ENCODE data around the gene MINPP1. TPM values are rescaled to one million over a fixed set of nuclear protein-coding genes. Genes with fewer than 3 reads are reported as not detected.

Gene MINPP1
- total RNA-seq, 1 experiment from 2014 or later = 14.3 TPM

- H3K9me3 ChIP-seq (ENCODE audit: low read length) = no peaks in the 10 kb centered on the region
- no peak overlapping the region for H3K4me3 ChIP-seq (ENCODE audit: low read length)
- TF ChIP-seq EZH2phosphoT487 (IDR thresholded peaks at IDR 0.05; ENCODE audit: borderline replicate concordance, low read length) (no peak), CTCF (conservative IDR thresholded peaks at IDR 0.05; ENCODE audit: low read depth, low read length) (no peak), EZH2 (IDR thresholded peaks at IDR 0.05; ENCODE audit: low read length, unreplicated experiment) (no peak)
- BruUV-seq (replicated peaks) = no TSS peak
- ChIA-PET POLR2A (ENCODE audit: unreplicated experiment) (no interaction called here), CTCF (no interaction called here)
- no peak for DNase-seq
- H3K4me1 ChIP-seq (ENCODE audit: insufficient read depth, low read length) = peaks cover 17% of the 10 kb centered on the region
- no peak for ATAC-seq
- no peaks in the 10 kb centered on the region for H3K27me3 ChIP-seq (ENCODE audit: low read length)
- no peak overlapping the region for H2AFZ ChIP-seq (ENCODE audit: low read length)
- H4K20me1 ChIP-seq (ENCODE audit: low read length) = no peaks in the 10 kb centered on the region
- no peaks in the 10 kb centered on the region for H3K9me2 ChIP-seq (replicated peaks; ENCODE audit: low read length)
- H3K9ac ChIP-seq (ENCODE audit: low read length) = no peak overlapping the region
- intact Hi-C loops (cut with micrococcal nuclease) = no loop called here
- no peak overlapping the region for H3K4me2 ChIP-seq (ENCODE audit: low read length)
- H3F3A ChIP-seq (ENCODE audit: low read length, unreplicated experiment) = no peaks in the 10 kb centered on the region
- H3K36me3 ChIP-seq (ENCODE audit: low read depth, low read length) = no peaks in the 10 kb centered on the region
- H3K27ac ChIP-seq (ENCODE audit: low read length) = no peak overlapping the region
- H3K79me2 ChIP-seq (ENCODE audit: low read length) = no peaks in the 10 kb centered on the region
Observed at GRCh38 chr10:87596351-87596750, 91.7 kb downstream of the MINPP1 start.

GRCh38 chr10:87598700-87599099 is 94.0 kb downstream of the MINPP1 start:
- Histone ChIP-seq H3F3A (ENCODE audit: low read length, unreplicated experiment) (no peaks in the 10 kb centered on the region), H3K4me2 (ENCODE audit: low read length) (no peak overlapping the region), H3K9me2 (replicated peaks; ENCODE audit: low read length) (no peaks in the 10 kb centered on the region), H3K4me1 (ENCODE audit: insufficient read depth, low read length) (peaks cover 11% of the 10 kb centered on the region), H3K9me3 (ENCODE audit: low read length) (no peaks in the 10 kb centered on the region), H4K20me1 (ENCODE audit: low read length) (no peaks in the 10 kb centered on the region), H3K36me3 (ENCODE audit: low read depth, low read length) (no peaks in the 10 kb centered on the region), H2AFZ (ENCODE audit: low read length) (no peak overlapping the region), H3K27me3 (ENCODE audit: low read length) (no peaks in the 10 kb centered on the region), H3K4me3 (ENCODE audit: low read length) (no peak overlapping the region), H3K9ac (ENCODE audit: low read length) (no peak overlapping the region), H3K27ac (ENCODE audit: low read length) (no peak overlapping the region), H3K79me2 (ENCODE audit: low read length) (no peaks in the 10 kb centered on the region)
- TF ChIP-seq CTCF (conservative IDR thresholded peaks at IDR 0.05; ENCODE audit: low read depth, low read length) = no peak
- no peak for TF ChIP-seq EZH2phosphoT487 (IDR thresholded peaks at IDR 0.05; ENCODE audit: borderline replicate concordance, low read length)
- TF ChIP-seq EZH2 (IDR thresholded peaks at IDR 0.05; ENCODE audit: low read length, unreplicated experiment) = no peak
- no TSS peak for BruUV-seq (replicated peaks)
- no peak for DNase-seq
- no peak for ATAC-seq
- intact Hi-C loops (cut with micrococcal nuclease) = no loop called here
- POLR2A ChIA-PET (ENCODE audit: unreplicated experiment) = no interaction called here
- CTCF ChIA-PET = interaction anchor here (0.6 kb wide), 1 partner anchor 77 kb away, joined by 3 read pairs; no protein-coding TSS in a partner anchor

GRCh38 chr10:87600581-87600980 is 95.9 kb downstream of the MINPP1 start:
- H3K36me3 ChIP-seq (ENCODE audit: low read depth, low read length) = no peaks in the 10 kb centered on the region
- no peak overlapping the region for H3K4me3 ChIP-seq (ENCODE audit: low read length)
- intact Hi-C loops (cut with micrococcal nuclease) = no loop called here
- ATAC-seq = no peak
- H4K20me1 ChIP-seq (ENCODE audit: low read length) = no peaks in the 10 kb centered on the region
- CTCF ChIA-PET = no interaction called here
- no peak overlapping the region for H3K27ac ChIP-seq (ENCODE audit: low read length)
- H3K27me3 ChIP-seq (ENCODE audit: low read length) = no peaks in the 10 kb centered on the region
- H3K4me2 ChIP-seq (ENCODE audit: low read length) = no peak overlapping the region
- no TSS peak for BruUV-seq (replicated peaks)
- no peaks in the 10 kb centered on the region for H3K9me3 ChIP-seq (ENCODE audit: low read length)
- no peak overlapping the region for H3K9ac ChIP-seq (ENCODE audit: low read length)
- no peaks in the 10 kb centered on the region for H3F3A ChIP-seq (ENCODE audit: low read length, unreplicated experiment)
- no peaks in the 10 kb centered on the region for H3K9me2 ChIP-seq (replicated peaks; ENCODE audit: low read length)
- H3K4me1 ChIP-seq (ENCODE audit: insufficient read depth, low read length) = peaks cover 5% of the 10 kb centered on the region; the same call in 1 of the 2 replicates
- TF ChIP-seq EZH2phosphoT487 (IDR thresholded peaks at IDR 0.05; ENCODE audit: borderline replicate concordance, low read length) = no peak
- POLR2A ChIA-PET (ENCODE audit: unreplicated experiment) = no interaction called here
- H2AFZ ChIP-seq (ENCODE audit: low read length) = no peak overlapping the region
- DNase-seq = no peak
- H3K79me2 ChIP-seq (ENCODE audit: low read length) = no peaks in the 10 kb centered on the region

Small RNA genes lying within 50 kb of the gene (microRNA-seq; reads per million reads assigned to microRNA genes)
- not detected for gene MIR4678 (ENCODE audit: unreplicated experiment)

Other genes with a start within 250 kb of the MINPP1 start
- 1.2 TPM in 1 of 2 replicates, not detected in the other for gene NUTM2D, start 147.1 kb upstream of the MINPP1 start, total RNA-seq (2014; rRNA removed)
- gene PAPSS2, start 155.0 kb downstream of the MINPP1 start, total RNA-seq (2014; rRNA removed) = 16.4 and 17.3 TPM in 2 replicates

All from PC-3 (cell line).